Activated CD4-positive, CD25-positive, alpha-beta regulatory T cell (primary cell): ENCODE measurements around the gene CDH6.

Experiments used
- DNase-seq, 4 experiments: peaks; one replicate each; lab custom pipeline; 2025; lab: John Stamatoyannopoulos, UW

CDH6 gene

DNA sequence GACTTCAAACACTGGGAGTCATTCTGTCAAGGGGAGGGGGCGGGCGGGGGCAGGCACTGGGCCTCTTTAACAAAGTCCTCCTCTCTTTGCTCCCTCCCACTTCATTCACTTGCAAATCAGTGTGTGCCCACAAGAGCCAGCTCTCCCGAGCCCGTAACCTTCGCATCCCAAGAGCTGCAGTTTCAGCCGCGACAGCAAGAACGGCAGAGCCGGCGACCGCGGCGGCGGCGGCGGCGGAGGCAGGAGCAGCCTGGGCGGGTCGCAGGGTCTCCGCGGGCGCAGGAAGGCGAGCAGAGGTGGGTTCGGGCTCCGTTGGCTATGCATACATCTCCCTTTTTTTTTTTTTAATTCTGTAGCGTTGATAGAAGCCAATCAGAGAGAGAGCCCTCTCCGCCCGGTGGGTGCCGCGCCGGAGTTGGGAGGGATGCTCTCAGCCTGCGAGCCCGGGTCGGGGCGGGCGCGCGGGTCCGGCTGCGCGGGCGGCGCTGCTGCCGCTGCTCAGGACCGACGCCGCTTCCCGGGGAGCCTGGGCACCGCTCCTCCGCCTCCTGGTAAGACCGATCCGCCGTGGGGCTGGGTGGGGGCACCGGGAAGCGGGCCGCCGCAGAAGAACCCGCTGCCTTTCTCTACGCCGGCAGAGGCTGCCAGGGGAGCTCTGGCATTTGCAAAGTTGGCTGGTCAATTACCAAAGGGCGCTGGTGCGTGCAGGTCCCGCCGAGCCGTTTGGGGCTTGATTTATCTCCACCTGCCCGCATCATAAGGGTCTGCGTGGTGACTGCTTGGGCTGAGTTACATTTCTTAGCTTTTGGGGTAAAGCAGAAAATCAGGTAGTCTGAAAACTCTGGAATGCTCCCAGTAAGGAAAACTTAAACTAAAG, at the start of gene CDH6:
TSS of gene CDH6 (plus strand) at position 96 of the 877 bp plus-strand sequence. CDS start 73,788 bp downstream, outside the sequence.
- DNase-seq: no peak

DNA sequence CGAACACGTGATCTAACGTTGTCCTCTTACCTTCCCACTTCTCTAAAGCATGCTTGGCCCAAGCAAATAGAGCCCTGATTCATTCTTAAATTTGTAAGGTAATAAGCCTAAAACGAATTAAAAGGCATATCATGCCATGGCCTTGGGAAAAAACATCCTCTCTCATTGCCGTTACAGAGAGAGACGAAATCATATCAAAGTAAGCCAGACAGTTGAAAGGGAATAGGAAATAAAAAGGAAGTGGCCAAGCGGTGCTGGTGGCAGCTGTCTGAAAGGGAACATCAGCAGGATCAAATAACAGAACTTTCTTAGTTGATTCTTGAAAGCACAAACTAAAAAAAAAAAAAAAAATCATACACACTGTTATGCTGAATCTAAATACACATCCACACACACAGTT, 49.1 kb upstream of the CDH6 start:
- DNase-seq: no peak

DNA sequence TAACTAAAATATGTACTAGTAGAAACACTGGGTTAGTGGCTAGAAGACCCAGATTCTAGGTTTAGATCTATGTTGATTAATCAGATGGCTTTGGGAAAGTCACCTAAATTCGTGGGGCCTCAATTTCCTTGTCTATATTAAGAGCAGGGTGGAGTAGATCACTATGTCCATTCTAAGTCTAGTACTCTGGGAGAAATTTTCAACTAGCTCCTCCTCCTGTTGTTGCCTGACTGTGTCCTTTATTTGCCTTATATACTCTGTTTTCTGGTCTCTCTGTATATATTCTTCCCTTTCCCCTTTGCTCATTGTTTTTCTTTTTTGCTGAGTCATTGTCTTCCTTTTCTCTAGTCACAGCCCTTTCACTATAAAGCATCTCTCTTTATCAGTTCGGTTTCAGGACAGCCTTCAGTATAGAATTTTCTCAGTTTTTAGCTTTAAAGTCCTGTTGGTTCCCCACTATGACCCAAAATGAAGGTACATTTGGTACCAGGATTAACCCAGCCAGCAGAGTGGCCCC, 44.5 kb upstream of the CDH6 start:
- DNase-seq: no peak

DNA sequence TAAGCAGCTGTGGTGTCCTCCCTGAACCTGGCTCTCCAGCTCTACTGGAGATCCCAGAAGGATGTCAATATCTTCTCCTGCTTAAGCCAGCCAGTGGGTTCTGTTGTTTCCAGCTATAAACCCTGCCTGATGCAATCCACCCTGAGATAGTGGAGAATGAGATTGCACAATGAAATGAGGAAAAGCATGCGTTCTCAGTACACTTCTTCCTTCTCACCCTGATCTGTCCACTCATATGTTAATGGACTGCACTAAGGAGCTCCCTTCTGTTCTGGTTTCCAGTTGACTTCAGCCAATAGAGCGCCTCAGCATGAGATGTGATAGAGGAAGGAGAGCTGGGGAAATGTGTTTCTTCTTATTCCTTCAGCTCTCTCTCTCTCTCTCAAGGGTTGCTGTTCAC, 40.0 kb upstream of the CDH6 start:
- no peak for DNase-seq

DNA sequence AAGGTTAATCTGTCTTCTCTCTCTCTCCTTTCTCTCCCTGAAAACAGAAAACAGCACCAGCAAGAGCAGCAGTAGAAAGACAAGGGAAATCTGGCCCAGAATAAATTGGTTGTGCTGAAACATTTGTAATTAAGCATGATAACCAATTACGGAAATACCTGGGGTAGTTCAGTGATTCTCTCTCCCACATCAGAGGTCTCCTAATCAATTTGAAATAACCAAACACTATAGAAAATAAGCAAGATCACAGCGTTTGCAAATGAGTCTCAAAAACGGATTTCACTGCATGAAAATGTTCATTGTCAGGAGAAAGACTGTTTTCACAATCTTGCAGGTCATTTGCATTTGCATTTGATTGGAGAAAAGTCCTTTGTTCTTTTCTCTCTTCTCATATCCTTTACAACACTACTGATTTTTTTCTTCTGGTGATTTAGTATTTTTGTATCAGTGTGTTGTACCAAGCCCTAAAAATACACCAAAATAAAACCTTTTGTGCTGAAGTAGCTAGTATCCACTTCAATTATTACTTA, 36.8 kb upstream of the CDH6 start:
- DNase-seq: no peak

DNA sequence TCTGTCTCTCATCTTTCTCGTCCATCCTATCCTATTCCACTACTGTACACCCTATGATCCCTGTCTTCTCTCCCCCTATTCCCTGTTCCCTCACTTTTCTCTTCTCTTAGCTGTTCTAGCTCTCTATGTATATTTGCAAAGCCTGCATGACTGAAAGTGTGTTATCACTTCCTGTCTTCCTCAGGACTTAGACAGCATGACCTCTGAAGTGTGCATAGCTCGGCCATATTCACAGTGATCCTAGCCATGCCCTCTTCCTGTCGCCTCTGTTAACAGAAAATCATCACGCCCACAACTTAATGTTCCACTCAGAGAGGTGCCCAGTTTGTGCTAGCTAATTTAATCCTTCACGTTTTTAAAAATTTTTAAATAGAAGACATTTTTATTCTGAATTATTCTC, 35.8 kb upstream of the CDH6 start:
- DNase-seq: no peak

DNA sequence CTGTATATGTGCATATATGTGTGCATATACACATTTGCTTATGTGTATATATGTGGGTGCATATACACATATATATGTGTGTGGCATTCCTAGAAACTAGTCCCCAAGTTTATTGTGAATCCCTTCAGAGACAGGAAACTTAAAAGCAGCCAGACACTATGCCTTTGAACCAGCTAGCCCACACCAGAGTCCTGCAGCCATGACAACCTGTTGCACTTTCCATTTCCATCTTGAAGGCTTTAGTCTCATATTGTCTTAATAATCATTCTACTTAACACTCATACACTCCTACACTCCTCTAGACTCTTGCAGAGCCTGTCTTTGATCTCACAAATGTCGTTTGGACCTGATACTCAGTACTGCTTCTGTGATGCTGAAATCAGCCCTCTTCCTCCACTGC, 34.8 kb upstream of the CDH6 start:
- DNase-seq: no peak

DNA sequence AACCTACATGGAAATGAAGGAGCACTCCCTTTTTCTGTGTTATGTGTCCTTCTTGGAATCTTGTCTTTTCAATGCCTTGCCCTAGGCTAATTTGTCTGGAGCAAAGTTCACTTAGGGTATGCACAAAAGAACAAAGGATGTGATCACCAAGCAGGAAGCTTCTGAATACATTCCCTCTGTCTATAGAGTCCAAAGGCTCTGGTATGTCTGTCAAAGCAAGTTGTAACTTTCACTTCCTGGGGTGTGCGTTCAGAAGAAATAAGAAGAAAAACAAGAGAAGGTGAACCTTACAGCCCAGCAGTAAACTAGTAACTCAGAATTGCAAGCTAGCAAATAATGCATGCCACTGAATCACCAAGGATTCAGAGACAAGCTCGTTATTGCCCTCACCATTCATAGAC, 31.7 kb upstream of the CDH6 start:
- no peak for DNase-seq

DNA sequence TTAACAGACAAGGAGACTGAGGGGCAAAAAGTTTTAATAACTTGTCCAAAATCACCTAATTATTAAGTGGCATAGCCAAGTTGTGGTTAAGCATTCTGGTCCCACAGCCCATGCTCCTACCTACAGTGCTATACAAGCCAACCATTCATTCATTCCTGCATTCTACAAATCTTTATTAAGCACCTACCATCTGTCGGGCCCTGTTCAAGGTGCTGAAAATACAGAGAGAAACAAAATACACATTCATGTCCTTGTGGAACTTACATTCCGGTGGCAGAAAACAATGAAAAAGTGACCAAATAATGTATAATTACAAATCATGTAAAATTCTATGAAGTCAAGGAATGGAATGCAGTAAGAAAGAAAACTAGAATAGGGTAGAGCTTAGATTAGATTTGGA, 27.8 kb upstream of the CDH6 start:
- DNase-seq: no peak

DNA sequence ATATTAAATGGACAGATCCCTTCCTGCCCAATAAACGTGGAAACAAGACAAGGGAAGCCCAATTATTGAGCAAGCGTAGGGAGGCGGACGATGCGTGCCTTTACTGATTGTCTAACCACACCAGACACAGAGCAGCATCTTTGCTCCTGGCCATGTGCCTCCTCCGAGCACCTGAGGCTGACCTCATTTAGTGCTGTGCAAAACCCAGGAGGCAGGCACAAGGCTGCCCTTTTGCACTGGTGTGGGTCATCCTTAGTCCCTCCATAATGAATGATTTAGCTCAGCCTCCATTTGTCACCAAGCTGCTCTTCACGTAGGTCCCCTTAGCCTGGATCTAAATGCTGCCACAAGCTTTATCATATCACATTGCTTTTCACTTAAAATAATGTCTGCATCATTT, 24.1 kb upstream of the CDH6 start:
- no peak for DNase-seq

DNA sequence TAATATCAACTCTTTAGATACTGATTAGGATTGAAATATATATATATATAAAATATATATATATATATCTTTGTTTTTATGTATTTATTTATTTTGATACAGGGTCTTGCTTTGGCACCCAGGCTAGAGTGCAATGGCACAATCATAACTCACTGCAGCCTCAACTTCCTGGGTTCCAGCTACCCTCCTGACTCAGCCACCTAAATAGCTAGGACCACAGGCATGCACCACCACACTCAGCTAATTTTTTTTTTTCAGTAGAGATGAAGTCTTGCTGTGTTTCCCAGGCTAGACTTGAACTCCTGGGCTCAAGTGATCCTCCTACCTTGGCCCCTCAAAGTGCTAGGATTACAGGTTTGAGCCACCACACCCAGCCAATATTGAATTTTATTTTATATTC, 20.6 kb upstream of the CDH6 start:
- DNase-seq: no peak

DNA sequence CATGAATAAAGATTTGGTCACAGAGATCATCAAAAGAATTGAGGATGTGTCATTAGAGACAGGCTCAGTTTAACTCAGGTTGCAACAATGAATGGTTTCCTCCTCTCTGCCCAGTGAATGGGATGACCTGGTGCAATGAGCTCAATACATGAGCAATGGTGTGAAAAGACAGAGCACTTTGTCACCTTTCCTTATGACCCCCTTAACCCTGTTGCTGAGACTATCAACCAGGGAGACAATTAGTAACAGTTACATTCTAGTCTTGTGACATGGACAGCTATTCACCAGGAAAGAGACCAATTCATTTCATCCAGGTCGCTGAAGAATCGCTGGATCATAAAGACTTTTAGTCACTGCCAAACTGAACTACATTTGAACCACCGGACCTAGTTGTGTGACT, 19.9 kb upstream of the CDH6 start:
- no peak for DNase-seq

DNA sequence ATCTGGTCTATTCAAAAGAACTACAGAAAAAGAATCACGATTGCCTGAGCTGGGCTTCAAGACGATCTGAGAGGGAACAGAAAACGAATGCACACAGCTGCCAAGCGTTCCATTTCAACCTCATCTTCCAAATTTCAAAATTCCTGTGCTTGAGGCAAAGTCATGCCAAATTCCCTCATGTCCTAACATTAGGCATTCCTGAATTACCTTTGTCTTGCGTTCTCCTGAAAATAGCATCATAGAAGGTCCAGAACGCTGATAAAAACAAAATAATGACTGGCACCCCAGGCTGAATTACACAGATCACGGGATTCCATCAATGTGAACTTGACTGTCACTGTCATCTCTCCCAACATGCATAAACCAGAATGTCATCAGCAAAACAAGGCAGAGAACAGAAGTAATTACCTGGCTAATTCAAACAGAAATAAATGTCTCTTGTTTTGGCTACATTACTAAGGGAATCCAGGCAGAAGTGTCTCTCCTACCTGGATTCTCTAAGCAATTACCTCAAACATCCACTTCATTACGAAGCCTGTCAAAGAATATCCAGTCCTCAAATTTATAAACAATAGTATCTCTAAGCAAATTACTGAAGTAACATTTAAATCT, 12.0 kb upstream of the CDH6 start:
- no peak for DNase-seq

DNA sequence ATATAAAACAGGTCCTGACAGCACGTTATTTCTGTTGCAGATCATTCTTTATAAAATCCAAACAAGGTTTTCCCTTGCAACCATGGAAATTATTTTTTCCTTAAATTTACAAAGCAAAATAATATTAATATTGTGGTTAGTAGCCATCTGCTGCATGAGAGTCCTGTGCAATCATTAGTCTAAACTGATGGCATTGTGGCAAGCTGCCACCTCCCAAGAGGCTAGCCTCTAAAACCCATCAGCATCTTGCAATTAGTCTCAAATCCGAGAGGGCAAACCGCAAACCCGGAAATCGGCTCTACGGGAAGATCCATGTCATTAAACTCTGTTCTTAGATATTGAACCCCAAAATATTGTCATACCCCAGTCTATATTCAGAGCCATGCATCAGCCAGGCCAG, 11.3 kb upstream of the CDH6 start:
- DNase-seq: no peak

DNA sequence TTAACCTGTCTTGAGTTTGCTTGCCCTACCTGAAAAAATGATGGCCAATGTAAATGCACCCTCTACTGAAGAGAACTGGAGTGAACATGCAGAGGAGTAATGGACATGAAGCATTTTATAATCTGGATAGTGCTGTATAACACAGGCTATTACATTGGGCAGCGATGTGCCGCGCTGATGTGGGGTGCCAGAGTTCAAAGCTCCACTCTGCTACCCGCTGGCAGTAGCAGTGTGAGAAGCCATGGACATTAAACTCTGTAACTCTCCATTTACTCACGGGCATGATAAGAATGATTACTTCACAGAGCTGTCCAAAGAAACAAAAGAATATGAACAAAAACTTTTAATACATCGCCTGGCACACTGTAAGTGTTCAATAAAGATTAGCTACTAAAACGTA, 7.5 kb upstream of the CDH6 start:
- DNase-seq: no peak

DNA sequence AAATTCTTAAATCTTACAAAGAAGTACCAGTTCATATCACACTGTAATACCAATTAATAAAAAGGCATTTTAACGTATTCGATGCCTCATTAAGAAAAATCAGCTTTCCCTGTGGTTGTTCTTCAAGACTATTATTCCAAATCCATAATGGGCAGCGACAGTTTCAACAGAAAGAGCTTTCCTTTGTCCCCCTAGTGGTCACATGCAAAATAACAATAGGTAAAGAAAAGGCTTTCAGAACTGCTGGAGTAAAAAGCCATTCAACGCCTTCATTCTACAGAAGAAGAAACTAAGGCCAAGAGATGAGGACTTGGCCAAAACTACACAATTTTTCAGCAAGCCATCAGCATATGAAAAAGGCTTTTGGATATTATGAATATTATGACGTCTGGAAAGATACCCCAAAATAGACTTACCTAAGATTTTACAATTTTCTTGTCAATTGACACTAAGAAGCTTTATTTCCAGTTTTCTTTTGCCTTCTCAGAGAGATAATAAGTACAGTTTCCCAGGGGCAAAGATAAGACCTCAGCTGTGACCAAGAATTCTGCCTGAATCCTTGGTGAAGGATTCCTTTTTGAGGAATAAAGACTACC, 6.7 kb upstream of the CDH6 start:
- DNase-seq: no peak

DNA sequence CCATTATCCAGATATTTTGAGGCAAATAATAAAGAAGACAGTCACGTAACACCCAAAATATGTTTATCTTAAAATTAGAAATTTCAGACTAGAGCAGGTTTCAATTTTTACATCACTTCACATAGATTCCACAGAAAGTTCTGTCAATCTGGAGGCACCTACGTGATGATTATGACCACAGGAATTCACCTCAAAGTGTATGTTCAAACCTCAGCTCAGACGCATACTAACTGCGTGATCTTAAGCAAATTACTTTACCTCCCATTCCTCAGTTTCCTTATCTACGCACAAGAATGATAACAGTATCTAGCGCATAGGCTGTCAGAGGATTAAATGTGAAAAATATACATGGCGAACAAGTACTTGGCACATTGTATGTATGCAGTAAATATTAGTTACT, 5.9 kb upstream of the CDH6 start:
- no peak for DNase-seq

DNA sequence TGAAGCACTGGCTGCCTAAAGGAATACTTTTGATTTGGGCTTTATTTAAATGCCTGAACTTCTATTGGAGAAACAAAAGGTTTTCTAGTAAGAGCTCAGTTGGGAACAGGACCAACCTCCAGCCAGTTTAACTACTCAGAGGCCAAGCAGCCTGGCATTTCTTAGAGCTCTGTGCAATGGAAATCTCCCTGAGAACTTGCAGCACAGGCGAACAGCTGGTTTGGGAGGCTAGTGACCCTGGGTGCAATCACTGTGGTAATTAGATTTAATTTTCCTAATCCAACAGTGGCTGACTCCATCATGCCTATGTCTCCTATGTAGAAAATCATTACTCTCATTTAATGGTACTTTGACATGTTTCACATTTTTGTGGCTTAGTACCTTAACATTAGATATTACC, 1.0 kb upstream of the CDH6 start:
- DNase-seq: no peak

DNA sequence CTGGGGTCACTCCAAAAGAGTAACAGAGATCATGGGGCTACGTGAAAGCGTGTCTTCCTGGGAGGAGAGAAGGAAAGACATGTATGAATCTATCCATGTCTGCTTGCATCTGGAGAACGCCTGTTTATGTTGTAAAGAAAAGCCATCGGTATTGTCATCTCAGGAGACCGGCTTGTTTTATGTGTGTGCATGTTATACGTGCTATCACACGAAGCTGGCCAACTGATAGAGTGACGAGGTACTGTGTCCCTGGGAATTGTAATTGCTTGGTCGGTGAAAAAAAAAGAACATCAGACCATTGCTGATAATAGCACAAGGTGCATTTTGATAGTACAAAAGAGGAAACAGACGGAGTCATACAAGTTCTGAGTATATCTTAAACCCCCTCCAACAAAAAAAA, 370 bp upstream of the CDH6 start:
- no peak for DNase-seq

DNA sequence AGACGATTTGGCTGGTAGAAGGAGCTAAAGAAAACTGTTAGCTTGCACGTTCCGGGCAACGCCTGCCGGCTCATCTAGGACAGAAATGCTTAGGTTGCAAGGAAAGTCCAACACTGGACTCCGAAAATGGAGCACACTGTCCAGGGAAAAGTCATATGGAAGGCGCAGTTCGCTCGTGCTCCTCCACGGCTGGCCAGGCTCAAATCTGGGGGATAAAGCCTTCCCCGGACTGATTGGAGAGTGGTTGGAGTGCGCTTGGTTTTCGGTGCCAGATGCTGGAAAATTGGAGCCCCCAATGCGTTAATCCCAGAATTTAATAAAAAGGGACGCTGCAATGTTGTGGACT, 955 bp downstream of the CDH6 start:
- DNase-seq: no peak

DNA sequence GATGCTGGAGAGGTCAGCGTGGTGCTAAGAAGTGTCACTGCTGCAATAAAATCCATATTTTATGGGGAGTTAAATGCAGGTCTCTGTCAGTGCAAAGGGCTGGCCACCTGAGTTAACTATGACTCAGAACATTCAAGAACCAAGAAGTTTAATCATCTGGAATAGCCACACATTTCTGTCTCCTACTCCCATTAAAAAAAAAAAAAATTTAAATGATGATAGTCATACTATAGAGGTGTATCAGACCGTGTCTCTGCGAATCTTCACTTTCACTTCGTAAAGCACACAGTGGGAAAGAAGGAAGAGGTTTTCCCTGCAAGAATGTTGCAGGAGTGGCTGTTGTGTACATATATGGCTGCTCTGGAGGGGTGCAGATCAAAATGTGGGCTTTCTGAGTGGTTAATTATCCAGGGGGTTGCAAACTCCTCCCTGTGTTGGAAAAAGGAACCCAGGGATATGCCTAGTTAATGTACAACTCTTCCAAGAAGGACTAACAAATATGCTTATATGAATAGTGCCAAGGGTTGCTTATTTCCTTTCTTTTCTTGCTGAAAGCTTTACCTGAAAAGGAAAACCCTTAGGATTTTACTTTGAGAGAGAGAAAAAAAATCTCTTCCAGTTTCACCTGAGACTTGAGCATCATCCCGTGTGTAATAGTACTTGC, 1.5 kb downstream of the CDH6 start:
- no peak for DNase-seq

DNA sequence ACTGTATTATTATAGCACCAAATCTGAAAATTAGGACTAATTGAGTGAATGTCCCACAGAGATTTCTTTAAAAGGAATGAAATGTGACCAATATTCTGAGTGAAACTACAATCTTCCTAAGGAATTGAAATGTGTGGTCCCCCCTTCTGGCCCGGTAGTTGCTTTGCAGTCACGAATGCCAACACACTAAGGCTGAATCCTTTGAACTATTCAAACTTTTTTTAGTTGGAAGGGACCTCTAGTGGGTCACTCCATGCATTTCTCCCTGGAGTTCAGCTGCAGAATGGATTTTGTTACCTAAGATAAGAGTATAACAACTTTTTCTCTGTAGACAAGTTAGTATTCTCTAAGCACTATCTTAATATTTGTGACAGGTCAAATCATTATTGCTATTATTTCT, 2.8 kb downstream of the CDH6 start:
- DNase-seq: no peak

DNA sequence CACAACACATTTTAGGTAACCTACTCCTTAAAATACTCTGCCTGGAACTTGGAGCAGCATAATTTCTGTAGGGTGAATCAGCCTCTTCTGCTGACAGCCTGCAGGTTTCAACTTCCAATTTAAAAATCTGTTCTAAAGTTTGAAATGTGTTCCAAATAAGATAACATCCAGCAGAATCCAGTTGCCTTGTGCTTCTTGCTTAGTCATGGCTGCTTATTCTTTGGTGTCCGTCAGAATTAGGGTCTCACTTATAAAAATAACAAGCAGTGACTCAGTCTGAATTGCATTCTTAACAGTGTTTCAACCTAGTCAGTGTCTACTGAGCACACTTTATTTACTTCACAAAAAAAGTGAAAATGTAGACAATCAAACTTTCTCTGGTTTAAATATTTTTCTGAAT, 3.7 kb downstream of the CDH6 start:
- DNase-seq: no peak
